ENCODE data around the gene EHBP1L1. TPM values are rescaled to one million over a fixed set of nuclear protein-coding genes. Genes with fewer than 3 reads are reported as not detected.

EHBP1L1 gene
- total RNA-seq, 2 donors from 2014 or later, result 20.5 to 85.3 TPM

- Histone ChIP-seq H3K27me3 (no peaks in the 10 kb centered on the region), H3K9me3 (no peaks in the 10 kb centered on the region), H3K36me3 (peaks cover 32% of the 10 kb centered on the region), H3K4me3 (peak overlapping the region; percentile 7 to 41), H3K4me1 (peaks cover 0 to 64% of the 10 kb centered on the region in 2 donors), H3K27ac (peak overlapping the region in 1 of 2 donors; percentile 80)
- DNase-seq (ENCODE audit: low spot score), result no peak
- no peak for TF ChIP-seq CTCF (IDR thresholded peaks at IDR 0.05)
These were observed 32.0 kb downstream of the EHBP1L1 start for GRCh38 chr11:65607614-65608426.

- no peaks in the 10 kb centered on the region for H3K9me3 ChIP-seq
- H3K36me3 ChIP-seq, result peaks cover 20% of the 10 kb centered on the region
- H3K27ac ChIP-seq, result no peak overlapping the region
- no peak for DNase-seq (ENCODE audit: low spot score)
- no peaks in the 10 kb centered on the region for H3K27me3 ChIP-seq
- no peak overlapping the region for H3K4me3 ChIP-seq
- TF ChIP-seq CTCF (IDR thresholded peaks at IDR 0.05), result no peak
- H3K4me1 ChIP-seq, result peaks cover 0 to 74% of the 10 kb centered on the region in 2 donors
These were observed 33.4 kb downstream of the EHBP1L1 start for GRCh38 chr11:65609229-65609628.

- DNase-seq (ENCODE audit: low spot score), result no peak
- Histone ChIP-seq H3K4me1 (peaks cover 0 to 76% of the 10 kb centered on the region in 2 donors), H3K27ac (no peak overlapping the region), H3K4me3 (no peak overlapping the region), H3K9me3 (no peaks in the 10 kb centered on the region), H3K36me3 (peaks cover 15% of the 10 kb centered on the region), H3K27me3 (no peaks in the 10 kb centered on the region)
- no peak for TF ChIP-seq CTCF (IDR thresholded peaks at IDR 0.05)
These were observed 33.8 kb downstream of the EHBP1L1 start for GRCh38 chr11:65609665-65610064.

- peak overlapping the region; percentile 89 to 91 for H3K27ac ChIP-seq
- TF ChIP-seq CTCF (IDR thresholded peaks at IDR 0.05), result no peak
- no peak for DNase-seq (ENCODE audit: low spot score)
- peaks cover 0 to 77% of the 10 kb centered on the region in 2 donors for H3K4me1 ChIP-seq
- H3K36me3 ChIP-seq, result peaks cover 8% of the 10 kb centered on the region
- H3K27me3 ChIP-seq, result no peaks in the 10 kb centered on the region
- H3K9me3 ChIP-seq, result no peaks in the 10 kb centered on the region
- peak overlapping the region in 1 of 2 donors; percentile 77 for H3K4me3 ChIP-seq
These were observed 34.6 kb downstream of the EHBP1L1 start for GRCh38 chr11:65610404-65610803.

- H3K36me3 ChIP-seq, result peaks cover under 1% of the 10 kb centered on the region
- H3K27me3 ChIP-seq, result no peaks in the 10 kb centered on the region
- H3K4me3 ChIP-seq, result peak overlapping the region; percentile 58 to 77
- H3K4me1 ChIP-seq, result peaks cover 0 to 80% of the 10 kb centered on the region in 2 donors
- no peaks in the 10 kb centered on the region for H3K9me3 ChIP-seq
- no peak for DNase-seq (ENCODE audit: low spot score)
- TF ChIP-seq CTCF (IDR thresholded peaks at IDR 0.05), result no peak
- H3K27ac ChIP-seq, result peak overlapping the region; percentile 89 to 91
These were observed 35.3 kb downstream of the EHBP1L1 start for GRCh38 chr11:65611028-65611757.

Data from right atrium auricular region (tissue), 2 donors.